K562 (cell line): ENCODE data around the gene SSX7. TPM values are rescaled to one million over a fixed set of nuclear protein-coding genes. Genes with fewer than 3 reads are reported as not detected.

Experiments used
- ATAC-seq: fragments of 200-7000 bp; cut with Tn5 transposase; 3 replicates; pipeline ENCODE4 v1.9.1; 2020; ENCODE audit warnings: moderate library complexity
- BruUV-seq: library from RNA; stranded (reverse); fragments of 400-500 nt; replicated peaks from 2 replicates; lab custom pipeline; 2021; lab: Mats Ljungman, UMichigan
- CTCF ChIA-PET: fragments of 300-600 bp; formaldehyde crosslinking; extraction: SDS; loops from one replicate; lab custom pipeline; 2021; ENCODE audit warnings: low intra/inter-chr PET ratio; lab: Yijun Ruan, JAX
- POLR2A ChIA-PET: fragments of 300-600, 350-650 bp; sonication (Branson Sonifier 250); formaldehyde crosslinking; extraction: SDS; loops from one replicate; lab custom pipeline; 2021; ENCODE audit warnings: antibody characterized with exemption, inconsistent platforms; lab: Yijun Ruan, JAX
- DNase-seq, 4 experiments: peaks; one replicate each; pipeline versions ENCODE4 v3.0.0 to v3.0.0-alpha.2; 2011 to 2018; ENCODE audit warnings: low spot score in 3 of 4, mixed read lengths in 3 of 4; ENCODE audit errors: extremely low read depth in 1 of 4
- FAIRE-seq: peaks from 2 replicates; lab custom pipeline; 2011; peaks lifted over from hg19 to GRCh38; lab: Jason Lieb, UNC
- H2AFZ ChIP-seq: 2 replicates; pipeline ENCODE4 v1.6.0; 2011; ENCODE audit warnings: low read depth, low read length, control low read depth, inconsistent platforms
- H3K27ac ChIP-seq: fragments of 200-600 bp; 3 replicates; pipeline ENCODE4 v1.8.0; 2011; ENCODE audit warnings: low read depth, mild to moderate bottlenecking, control low read depth, inconsistent platforms, low read length, moderate library complexity, mixed read lengths; ENCODE audit errors: extremely low read depth
- H3K27me3 ChIP-seq, 2 experiments: fragments of 300-600 bp in 1 of 2; 2 replicates in 1 of 2; 3 replicates in 1 of 2; pipeline versions ENCODE4 v1.6.0 to v1.8.0; 2011; ENCODE audit warnings: inconsistent platforms in 2 of 2, low read length in 2 of 2, mild to moderate bottlenecking in 1 of 2, mixed read lengths in 1 of 2, moderate library complexity in 1 of 2; ENCODE audit not compliant: control insufficient read depth in 2 of 2, insufficient read depth in 2 of 2
- H3K36me3 ChIP-seq: fragments of 300-600 bp; 3 replicates; pipeline ENCODE4 v1.8.0; 2011; ENCODE audit warnings: mild to moderate bottlenecking, low read length, inconsistent platforms; ENCODE audit not compliant: control insufficient read depth, insufficient read depth
- H3K4me1 ChIP-seq, 2 experiments: fragments of 200-600 bp in 1 of 2; replicated peaks in 1 of 2; 2 replicates in 1 of 2; 3 replicates in 1 of 2; pipeline versions ENCODE4 v1.5.1 to v1.8.0; 2011; ENCODE audit warnings: inconsistent platforms in 2 of 2, low read length in 2 of 2, mild to moderate bottlenecking in 1 of 2, mixed read lengths in 1 of 2, moderate library complexity in 1 of 2; ENCODE audit not compliant: control insufficient read depth in 2 of 2, insufficient read depth in 2 of 2
- H3K4me2 ChIP-seq: 2 replicates; pipeline ENCODE4 v1.6.1; 2011; ENCODE audit warnings: low read length, control low read depth, inconsistent platforms, mixed read lengths; ENCODE audit not compliant: insufficient read depth
- H3K4me3 ChIP-seq: fragments of 200-600 bp; sonication (generic), shearing (Covaris generic); 2 replicates; pipeline ENCODE4 v1.5.1; 2016; ENCODE audit warnings: control low read depth, inconsistent platforms
- H3K79me2 ChIP-seq: fragments of 200-600 bp; 3 replicates; pipeline ENCODE4 v1.8.0; 2011; ENCODE audit warnings: low read length, inconsistent platforms; ENCODE audit not compliant: control insufficient read depth, insufficient read depth
- H3K9ac ChIP-seq, 2 experiments: 2 replicates each; pipeline versions ENCODE4 v1.6.0 to v1.6.1; 2011; ENCODE audit warnings: low read depth in 2 of 2, low read length in 2 of 2, control low read depth in 1 of 2, inconsistent platforms in 1 of 2, mild to moderate bottlenecking in 1 of 2, mixed read lengths in 1 of 2; ENCODE audit not compliant: insufficient read depth in 1 of 2
- H3K9me1 ChIP-seq: one replicate; pipeline ENCODE4 v1.6.0; 2011; ENCODE audit warnings: inconsistent platforms, mild to moderate bottlenecking, low read length, moderate library complexity; ENCODE audit not compliant: control insufficient read depth, insufficient read depth
- H3K9me3 ChIP-seq: replicated peaks from 2 replicates; pipeline ENCODE4 v1.5.1; 2011; ENCODE audit warnings: low read depth, low read length, inconsistent platforms; ENCODE audit not compliant: control insufficient read depth, insufficient read depth
- H4K20me1 ChIP-seq: replicated peaks from 2 replicates; pipeline ENCODE4 v1.6.1; 2011; ENCODE audit warnings: low read length, inconsistent platforms, mixed read lengths; ENCODE audit not compliant: control insufficient read depth, insufficient read depth
- ELK3 ChIP-seq: fragments of 450-650 bp; formaldehyde crosslinking; IDR thresholded peaks from 2 replicates; pipeline ENCODE4 v1.4.0; 2020; ENCODE audit warnings: mild to moderate bottlenecking
- EZH2 ChIP-seq: IDR thresholded peaks from 2 replicates; pipeline ENCODE4 v1.6.1; 2012; ENCODE audit warnings: low read depth, mild to moderate bottlenecking, inconsistent platforms, low read length, borderline replicate concordance
- GTF2F1 ChIP-seq: IDR thresholded peaks from 2 replicates; pipeline ENCODE4 v1.6.1; 2011; ENCODE audit warnings: low read depth, low read length, improper control_type of control experiment
- HMG20B ChIP-seq: fragments of 250-450 bp; sonication (Bioruptor Pico); IDR thresholded peaks from 2 replicates; pipeline ENCODE4 v1.5.0; 2021; ENCODE audit warnings: mild to moderate bottlenecking
- MEF2A ChIP-seq: IDR thresholded peaks from 2 replicates; pipeline ENCODE4 v1.6.1; 2011; ENCODE audit warnings: low read depth, mild to moderate bottlenecking, low read length, moderate library complexity; ENCODE audit not compliant: control insufficient read depth
- SLC30A9 ChIP-seq: fragments of 250-450 bp; sonication (Bioruptor Pico); IDR thresholded peaks from 2 replicates; pipeline ENCODE4 v1.8.0; 2022; ENCODE audit warnings: mild to moderate bottlenecking, moderate library complexity
- TEAD1 ChIP-seq, 2 experiments: fragments of 450-650 bp in 1 of 2; sonication (generic) in 1 of 2; formaldehyde crosslinking; IDR thresholded peaks; 2 replicates each; pipeline versions ENCODE4 v1.4.0 to v1.8.0; 2020 to 2022; ENCODE audit warnings: mild to moderate bottlenecking in 2 of 2, missing genetic modification reagents in 1 of 2
- ZBTB17 ChIP-seq: fragments of 450-650 bp; formaldehyde crosslinking; IDR thresholded peaks from 2 replicates; pipeline ENCODE4 v1.4.0; 2020; ENCODE audit warnings: mild to moderate bottlenecking
- ZBTB2 ChIP-seq: fragments of 450-650 bp; IDR thresholded peaks from 2 replicates; pipeline ENCODE4 v1.6.1; 2016; ENCODE audit warnings: antibody characterized with exemption
- ZFP36 ChIP-seq: fragments of 150-350 bp; IDR thresholded peaks from 2 replicates; pipeline ENCODE4 v1.6.1; 2018; ENCODE audit warnings: low read length, low read depth; ENCODE audit not compliant: partially characterized antibody
- ZNF436 ChIP-seq: fragments of 250-450, 450-650 bp; sonication (Bioruptor Pico); formaldehyde crosslinking; IDR thresholded peaks from 2 replicates; pipeline ENCODE4 v1.7.0; 2020; ENCODE audit warnings: mild to moderate bottlenecking
- ZNF561 ChIP-seq: fragments of 450-650 bp; formaldehyde crosslinking; conservative IDR thresholded peaks from 2 replicates; pipeline ENCODE4 v1.4.0; 2020; ENCODE audit warnings: mild to moderate bottlenecking, moderate library complexity
- ZNF778 ChIP-seq: fragments of 450-650 bp; formaldehyde crosslinking; IDR thresholded peaks from 2 replicates; pipeline ENCODE4 v1.4.0; 2020; ENCODE audit warnings: mild to moderate bottlenecking, moderate library complexity
- WGBS: fragments of 100-300 bp; shearing (Covaris generic); methylation state at CpG from one replicate; pipeline ENCODE4 v1.1.6; 2016; ENCODE audit warnings: low coverage, mixed read lengths; ENCODE audit not compliant: insufficient coverage; ENCODE audit errors: missing lambda C conversion rate; 5-methylcytosine and 5-hydroxymethylcytosine counted together
- in situ Hi-C: fragments of 300-500 bp; cut with MboI; formaldehyde crosslinking; loops from 4 replicates; pipeline ENCODE4 v1.15.0; 2018; ENCODE audit warnings: inconsistent platforms, mixed read lengths
- intact Hi-C: fragments of 100-400 bp; cut with micrococcal nuclease; formaldehyde crosslinking; loops from 2 replicates; pipeline ENCODE4 v1.14.2; 2022
- polyA plus RNA-seq, 8 experiments: library from polyadenylated mRNA; depleted of rRNA in 4 of 8; stranded (reverse) in 5 of 8; unstranded in 3 of 8; fragments of >200 nt; fragmentation: Nextera tagmentation in 2 of 8; fragmentation: Illumina TruSeq in 1 of 8; extraction: Ambion mirVana in 2 of 8; extraction: Trizol in 1 of 8; gene quantifications; 2 replicates each; pipeline versions ENCODE4 v1.2.1 to v1.2.3, GENCODE V29; 2011 to 2014; ENCODE audit warnings: inconsistent platforms in 1 of 8, missing spikeins in 1 of 8
- total RNA-seq, 7 experiments: library from RNA; depleted of rRNA in 6 of 7; stranded (reverse); fragments of >200 nt in 6 of 7; fragmentation: Illumina TruSeq in 2 of 7; extraction: Trizol in 2 of 7; gene quantifications; 2 replicates each; pipeline versions ENCODE4 v1.2.1 to v1.2.3, GENCODE V29; 2011 to 2021; ENCODE audit warnings: low replicate concordance in 1 of 7
- TF ChIP-seq, protein P1 (sequence below), 2 experiments: IDR thresholded peaks in 1 of 2; conservative IDR thresholded peaks in 1 of 2; 2 replicates each; pipeline ENCODE4 v1.6.1; 2016; ENCODE audit warnings: low read depth in 2 of 2, mild to moderate bottlenecking in 1 of 2, missing compliant biosample characterization in 1 of 2, missing genetic modification characterization in 1 of 2, moderate library complexity in 1 of 2
- TF ChIP-seq, protein P2 (sequence below): fragments of 250-450 bp; sonication (Bioruptor Pico); IDR thresholded peaks from 2 replicates; pipeline ENCODE4 v1.4.0; 2020
- TF ChIP-seq, protein P3 (sequence below): sonication (generic); formaldehyde crosslinking; IDR thresholded peaks from 2 replicates; pipeline ENCODE4 v1.8.0; 2022; ENCODE audit warnings: missing genetic modification reagents, mild to moderate bottlenecking, moderate library complexity, borderline replicate concordance

Gene SSX7
- total and polyA plus RNA-seq, 9 of the 15 experiments (the other 6 are each of a cell fraction or from before 2014, with no cell fraction given), result 0.29 to 0.31 (median 0.29) TPM; not detected in 5

DNA sequence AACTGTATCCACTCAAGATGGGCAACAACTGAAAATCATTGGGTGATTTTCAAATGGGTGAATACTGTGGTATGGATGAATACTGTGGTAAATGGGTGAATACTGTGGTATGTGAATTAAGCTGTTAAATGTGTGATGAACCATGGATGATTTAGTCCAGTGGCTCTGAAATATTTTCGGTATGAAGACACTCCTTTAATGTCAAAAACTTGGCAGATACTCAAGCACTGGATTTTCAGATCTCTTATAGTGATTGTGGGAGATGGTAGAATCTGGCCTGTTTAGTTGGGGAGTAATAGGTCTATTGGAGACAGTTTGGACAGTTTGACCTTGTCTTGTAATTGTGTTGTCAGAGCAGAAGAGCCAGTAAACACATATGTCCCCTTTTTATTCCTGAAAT lies 45.7 kb downstream of the SSX7 start:
- DNase-seq (no peak), ATAC-seq (no peak), FAIRE-seq (no peak)
- POLR2A ChIA-PET, result no interaction called here
- H3K79me2 ChIP-seq, result no peaks in the 10 kb centered on the region
- no peaks in the 10 kb centered on the region for H3K27me3 ChIP-seq
- no peaks in the 10 kb centered on the region for H3K4me1 ChIP-seq
- 0% methylated on average over 1 of the region's 1 CpG for WGBS
- H3K27ac ChIP-seq, result no peak overlapping the region
- no peak overlapping the region for H3K9ac ChIP-seq
- H3K4me2 ChIP-seq, result no peak overlapping the region
- H3K9me3 ChIP-seq, result no peaks in the 10 kb centered on the region
- H3K36me3 ChIP-seq, result no peaks in the 10 kb centered on the region
- BruUV-seq, result no TSS peak
- in situ Hi-C loops, result no loop called here
- H3K9me1 ChIP-seq, result no peaks in the 10 kb centered on the region
- intact Hi-C loops, result no loop called here
- H2AFZ ChIP-seq, result no peak overlapping the region
- H4K20me1 ChIP-seq, result no peaks in the 10 kb centered on the region
- CTCF ChIA-PET, result no interaction called here
- no peak overlapping the region for H3K4me3 ChIP-seq
- TF ChIP-seq ZBTB2 (no peak), ZNF561 (CRISPR knock-in tag) (no peak), ZFP36 (no peak), EZH2 (no peak), HMG20B (CRISPR knock-in tag) (no peak), MEF2A (no peak), SLC30A9 (no peak), ZBTB17 (no peak), ZNF436 (CRISPR knock-in tag) (no peak), ELK3 (CRISPR knock-in tag) (no peak), ZNF778 (CRISPR knock-in tag) (no peak), TEAD1 (CRISPR knock-in tag; IDR thresholded peaks at IDR 0.05) (no peak), GTF2F1 (no peak)
- TF ChIP-seq, protein P1, sequence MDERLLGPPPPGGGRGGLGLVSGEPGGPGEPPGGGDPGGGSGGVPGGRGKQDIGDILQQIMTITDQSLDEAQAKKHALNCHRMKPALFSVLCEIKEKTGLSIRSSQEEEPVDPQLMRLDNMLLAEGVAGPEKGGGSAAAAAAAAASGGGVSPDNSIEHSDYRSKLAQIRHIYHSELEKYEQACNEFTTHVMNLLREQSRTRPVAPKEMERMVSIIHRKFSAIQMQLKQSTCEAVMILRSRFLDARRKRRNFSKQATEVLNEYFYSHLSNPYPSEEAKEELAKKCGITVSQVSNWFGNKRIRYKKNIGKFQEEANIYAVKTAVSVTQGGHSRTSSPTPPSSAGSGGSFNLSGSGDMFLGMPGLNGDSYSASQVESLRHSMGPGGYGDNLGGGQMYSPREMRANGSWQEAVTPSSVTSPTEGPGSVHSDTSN (CRISPR knock-in tag; IDR thresholded peaks at IDR 0.05; ENCODE audit: low read depth), result no peak
- TF ChIP-seq, protein P1 (tag; conservative IDR thresholded peaks at IDR 0.05; ENCODE audit: low read depth), result no peak
- TF ChIP-seq, protein P2, sequence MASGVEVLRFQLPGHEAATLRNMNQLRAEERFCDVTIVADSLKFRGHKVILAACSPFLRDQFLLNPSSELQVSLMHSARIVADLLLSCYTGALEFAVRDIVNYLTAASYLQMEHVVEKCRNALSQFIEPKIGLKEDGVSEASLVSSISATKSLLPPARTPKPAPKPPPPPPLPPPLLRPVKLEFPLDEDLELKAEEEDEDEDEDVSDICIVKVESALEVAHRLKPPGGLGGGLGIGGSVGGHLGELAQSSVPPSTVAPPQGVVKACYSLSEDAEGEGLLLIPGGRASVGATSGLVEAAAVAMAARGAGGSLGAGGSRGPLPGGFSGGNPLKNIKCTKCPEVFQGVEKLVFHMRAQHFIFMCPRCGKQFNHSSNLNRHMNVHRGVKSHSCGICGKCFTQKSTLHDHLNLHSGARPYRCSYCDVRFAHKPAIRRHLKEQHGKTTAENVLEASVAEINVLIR (CRISPR knock-in tag), result no peak
- TF ChIP-seq, protein P3, sequence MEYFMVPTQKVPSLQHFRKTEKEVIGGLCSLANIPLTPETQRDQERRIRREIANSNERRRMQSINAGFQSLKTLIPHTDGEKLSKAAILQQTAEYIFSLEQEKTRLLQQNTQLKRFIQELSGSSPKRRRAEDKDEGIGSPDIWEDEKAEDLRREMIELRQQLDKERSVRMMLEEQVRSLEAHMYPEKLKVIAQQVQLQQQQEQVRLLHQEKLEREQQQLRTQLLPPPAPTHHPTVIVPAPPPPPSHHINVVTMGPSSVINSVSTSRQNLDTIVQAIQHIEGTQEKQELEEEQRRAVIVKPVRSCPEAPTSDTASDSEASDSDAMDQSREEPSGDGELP (CRISPR knock-in tag), result no peak
